Naive thymus-derived CD4-positive, alpha-beta T cell (primary cell): Measurements from ENCODE around the gene NUP188. TPM values are rescaled to one million over a fixed set of nuclear protein-coding genes. Genes with fewer than 3 reads are reported as not detected.
"Not testable (repeated sequence)": the region's sequence is repeated elsewhere in the genome, so short reads cannot be mapped to it uniquely, and the experiment has no call there.

Source experiments
- ATAC-seq: fragments of 150-1000 bp; cut with Tn5 transposase; 2 replicates; pipeline ENCODE4 v1.10.0; 2021; ENCODE audit warnings: mild to moderate bottlenecking, moderate library complexity
- CTCF ChIA-PET: fragments of 350-600 bp; sonication (Branson Sonifier 250); formaldehyde crosslinking; loops from one replicate; lab custom pipeline; 2021; ENCODE audit warnings: antibody characterized with exemption; lab: Charles Lee
- POLR2A ChIA-PET: fragments of 350-600 bp; sonication (Branson Sonifier 250); formaldehyde crosslinking; loops from one replicate; lab custom pipeline; 2021; ENCODE audit warnings: antibody characterized with exemption, inconsistent platforms; lab: Charles Lee
- DNase-seq, 9 donors: peaks; one replicate each; pipeline versions ENCODE4 v3.0.0 to v3.0.0-alpha.2; 2020 to 2022; ENCODE audit warnings: mixed read lengths in 1 of 9
- H3K27ac ChIP-seq: one replicate; pipeline ENCODE4 v1.7.0; 2013; ENCODE audit warnings: mild to moderate bottlenecking, low read depth, low read length, moderate library complexity
- H3K27me3 ChIP-seq, 2 donors: one replicate each; pipeline ENCODE4 v1.7.0; 2013; ENCODE audit warnings: low read length in 2 of 2, mild to moderate bottlenecking in 2 of 2, moderate library complexity in 2 of 2; ENCODE audit not compliant: control insufficient read depth in 2 of 2, insufficient read depth in 2 of 2
- H3K36me3 ChIP-seq, 3 experiments: 1 replicate in 2 of 3; 2 replicates in 1 of 3; pipeline ENCODE4 v1.7.0; 2013; ENCODE audit warnings: low read length in 3 of 3, mild to moderate bottlenecking in 3 of 3, moderate library complexity in 1 of 3; ENCODE audit not compliant: insufficient read depth in 3 of 3, control insufficient read depth in 2 of 3
- H3K4me1 ChIP-seq, 2 donors: one replicate each; pipeline ENCODE4 v1.7.0; 2013; ENCODE audit warnings: low read length in 2 of 2, mild to moderate bottlenecking in 2 of 2, moderate library complexity in 1 of 2; ENCODE audit not compliant: control insufficient read depth in 2 of 2, insufficient read depth in 2 of 2
- H3K4me3 ChIP-seq: 2 replicates; pipeline ENCODE4 v1.7.0; 2013; ENCODE audit warnings: mild to moderate bottlenecking, low read length
- H3K9me3 ChIP-seq, 3 experiments: 1 replicate in 2 of 3; 2 replicates in 1 of 3; pipeline ENCODE4 v1.7.0; 2013; ENCODE audit warnings: low read length in 3 of 3; ENCODE audit not compliant: control insufficient read depth in 2 of 3
- H3K27ac Mint-ChIP-seq, 9 donors: one replicate each; pipeline ENCODE4 v1.8.0; 2020 to 2022; ENCODE audit warnings: mixed read lengths in 9 of 9, mild to moderate bottlenecking in 8 of 9, moderate library complexity in 5 of 9, inconsistent platforms in 2 of 9
- H3K27me3 Mint-ChIP-seq, 5 donors: one replicate each; pipeline ENCODE4 v1.8.0; 2021 to 2022; ENCODE audit warnings: mixed read lengths in 5 of 5, mild to moderate bottlenecking in 1 of 5
- H3K36me3 Mint-ChIP-seq, 5 donors: one replicate each; pipeline ENCODE4 v1.8.0; 2020 to 2022; ENCODE audit warnings: mixed read lengths in 5 of 5, mild to moderate bottlenecking in 3 of 5, inconsistent platforms in 1 of 5
- H3K4me1 Mint-ChIP-seq, 7 donors: one replicate each; pipeline ENCODE4 v1.8.0; 2020 to 2022; ENCODE audit warnings: mixed read lengths in 7 of 7, mild to moderate bottlenecking in 3 of 7, inconsistent platforms in 1 of 7
- H3K4me3 Mint-ChIP-seq, 10 donors: one replicate each; pipeline ENCODE4 v1.8.0; 2020 to 2022; ENCODE audit warnings: mild to moderate bottlenecking in 10 of 10, mixed read lengths in 10 of 10, moderate library complexity in 6 of 10, inconsistent platforms in 2 of 10
- H3K9me3 Mint-ChIP-seq, 11 donors: one replicate each; pipeline ENCODE4 v1.8.0; 2020 to 2022; ENCODE audit warnings: mixed read lengths in 11 of 11, mild to moderate bottlenecking in 4 of 11, inconsistent platforms in 1 of 11, moderate library complexity in 1 of 11
- intact Hi-C, 2 donors: fragments of 100-400 bp; cut with micrococcal nuclease; formaldehyde crosslinking; loops; one replicate each; pipeline ENCODE4 v1.15.1; 2023
- polyA plus RNA-seq, 2 donors: library from polyadenylated mRNA; unstranded; fragments of 300-500 nt; fragmentation: Illumina TruSeq; gene quantifications; one replicate each; pipeline ENCODE4 v1.2.3, GENCODE V29; 2021
- total RNA-seq, 6 experiments: library from RNA in 5 of 6; stranded (reverse) in 5 of 6; gene quantifications; 1 replicate in 5 of 6; 2 replicates in 1 of 6; pipeline ENCODE4 v1.2.3 and lab custom pipeline; 2021 to 2026

Gene NUP188
- total and polyA plus RNA-seq, 7 experiments from 2014 or later: 24.8 to 98.7 (median 62.1) TPM

DNA sequence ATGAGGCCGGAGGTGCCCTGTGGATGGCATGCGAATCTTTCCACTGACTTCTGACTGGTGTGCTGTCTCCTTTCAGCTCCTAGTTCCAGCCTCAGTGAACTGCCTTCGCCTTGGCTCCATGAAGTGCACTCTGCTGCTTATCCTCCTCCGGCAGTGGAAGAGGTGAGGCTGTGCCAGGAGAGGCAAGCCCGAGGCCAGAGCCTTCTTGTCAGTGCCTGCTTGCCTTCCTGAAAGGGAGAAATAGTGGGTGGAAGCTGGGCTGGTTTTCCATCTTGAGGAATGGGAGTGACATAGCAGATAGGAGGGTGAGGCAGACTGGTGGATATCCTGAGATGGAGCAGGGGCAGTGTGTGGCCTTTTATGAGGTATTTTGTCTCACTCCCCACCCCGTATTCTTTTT, 51.0 kb downstream of the NUP188 start:
- peaks cover 20 to 94% (median 54%) of the 10 kb centered on the region in 3 experiments for H3K36me3 ChIP-seq
- no peaks in the 10 kb centered on the region for H3K27me3 ChIP-seq
- intact Hi-C loops: no loop called here
- peaks cover 0 to 6% of the 10 kb centered on the region in 2 donors for H3K4me1 ChIP-seq
- ChIA-PET CTCF (no interaction called here), POLR2A (interaction anchor here (0.6 kb wide), 1 partner anchor 95 kb away, joined by 3 read pairs; no protein-coding TSS in a partner anchor)
- no peak overlapping the region for H3K4me3 Mint-ChIP-seq
- no peaks in the 10 kb centered on the region for H3K27me3 Mint-ChIP-seq
- no peaks in the 10 kb centered on the region for H3K9me3 ChIP-seq
- peaks cover 0 to 1% (median 0%) of the 10 kb centered on the region in 11 donors for H3K9me3 Mint-ChIP-seq
- DNase-seq (no peak), ATAC-seq (no peak)
- no peak overlapping the region for H3K4me3 ChIP-seq
- H3K27ac ChIP-seq: no peak overlapping the region
- peak overlapping the region in 2 of 9 donors; percentile 28 to 62 for H3K27ac Mint-ChIP-seq
- peaks cover 13 to 74% (median 39%) of the 10 kb centered on the region in 5 donors for H3K36me3 Mint-ChIP-seq
- H3K4me1 Mint-ChIP-seq: peaks cover 16 to 32% (median 21%) of the 10 kb centered on the region in 7 donors

- Mint-ChIP-seq H3K36me3 (peaks cover 13 to 62% (median 39%) of the 10 kb centered on the region in 5 donors), H3K27ac (peak overlapping the region in 4 of 9 donors; percentile 44 to 79 (median 64)), H3K27me3 (no peaks in the 10 kb centered on the region), H3K9me3 (peaks cover 0 to 1% (median 0%) of the 10 kb centered on the region in 11 donors), H3K4me3 (peak overlapping the region in 1 of 10 donors; percentile 8), H3K4me1 (peaks cover 11 to 30% (median 20%) of the 10 kb centered on the region in 7 donors)
- intact Hi-C loops: no loop called here
- Histone ChIP-seq H3K27me3 (no peaks in the 10 kb centered on the region), H3K36me3 (peaks cover 15 to 88% (median 52%) of the 10 kb centered on the region in 3 experiments), H3K9me3 (no peaks in the 10 kb centered on the region), H3K4me1 (peaks cover 0 to 6% of the 10 kb centered on the region in 2 donors), H3K4me3 (no peak overlapping the region), H3K27ac (peak overlapping the region; percentile 12)
- POLR2A ChIA-PET: interaction anchor here (0.5 kb wide), 1 partner anchor 56 kb away, joined by 3 read pairs; no protein-coding TSS in a partner anchor
- no peak for DNase-seq
- ATAC-seq: no peak
- CTCF ChIA-PET: interaction anchor here (0.6 kb wide), 1 partner anchor 182 kb away, joined by 5 read pairs; no protein-coding TSS in a partner anchor
Observed at GRCh38 chr9:128999581-129000206, 52.2 kb downstream of the NUP188 start.

DNA sequence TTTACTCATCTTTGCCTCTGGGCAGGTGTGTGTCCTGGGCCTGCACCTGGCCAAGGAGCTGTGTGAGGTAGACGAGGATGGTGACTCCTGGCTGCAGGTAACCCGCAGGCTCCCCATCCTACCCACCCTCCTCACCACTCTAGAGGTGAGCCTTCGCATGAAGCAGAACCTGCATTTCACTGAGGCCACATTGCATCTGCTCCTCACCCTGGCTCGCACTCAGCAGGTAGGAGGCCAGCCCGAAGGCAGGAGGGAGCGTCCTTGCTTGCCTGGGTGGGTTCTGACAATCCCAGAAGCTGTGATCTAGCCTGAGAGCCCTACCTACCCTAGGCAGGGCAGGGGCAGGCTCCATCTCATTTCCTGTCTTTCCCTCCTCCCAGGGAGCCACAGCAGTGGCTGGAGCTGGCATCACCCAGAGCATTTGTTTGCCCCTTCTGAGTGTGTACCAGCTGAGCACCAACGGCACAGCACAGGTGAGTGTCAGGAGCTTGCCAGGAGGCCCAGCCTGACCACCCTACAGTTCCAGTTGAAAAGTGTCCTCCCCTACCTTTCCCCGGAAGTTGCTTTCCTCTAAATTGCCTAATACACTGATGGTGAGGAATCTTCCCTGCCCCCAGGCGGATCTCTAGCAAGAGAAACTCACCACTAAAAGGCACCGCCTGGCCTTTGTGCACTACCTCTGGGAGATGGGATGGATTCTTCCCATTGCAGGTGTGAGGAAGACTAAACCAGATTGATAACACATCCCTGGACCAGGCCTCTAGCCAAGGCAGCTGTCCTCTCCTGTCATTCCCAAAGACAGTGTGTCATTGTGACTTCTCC, 54.2 kb downstream of the NUP188 start:
- no peaks in the 10 kb centered on the region for H3K27me3 Mint-ChIP-seq
- no peak for ATAC-seq
- Histone ChIP-seq H3K27ac (peak overlapping the region; percentile 30), H3K4me1 (no peaks in the 10 kb centered on the region), H3K36me3 (peaks cover 9 to 89% (median 36%) of the 10 kb centered on the region in 3 experiments), H3K4me3 (no peak overlapping the region), H3K9me3 (no peaks in the 10 kb centered on the region), H3K27me3 (no peaks in the 10 kb centered on the region)
- H3K27ac Mint-ChIP-seq: peak overlapping the region in 5 of 9 donors; percentile 13 to 85 (median 48)
- H3K9me3 Mint-ChIP-seq: peaks cover 0 to 1% (median 0%) of the 10 kb centered on the region in 11 donors
- intact Hi-C loops: no loop called here
- ChIA-PET POLR2A (interaction anchor here (0.7 kb wide), 1 partner anchor 229 kb away, joined by 3 read pairs; no protein-coding TSS in a partner anchor), CTCF (no interaction called here)
- H3K4me1 Mint-ChIP-seq: peaks cover 0 to 12% (median 4%) of the 10 kb centered on the region in 7 donors
- no peak for DNase-seq
- peaks cover 6 to 58% (median 32%) of the 10 kb centered on the region in 5 donors for H3K36me3 Mint-ChIP-seq
- H3K4me3 Mint-ChIP-seq: no peak overlapping the region

DNA sequence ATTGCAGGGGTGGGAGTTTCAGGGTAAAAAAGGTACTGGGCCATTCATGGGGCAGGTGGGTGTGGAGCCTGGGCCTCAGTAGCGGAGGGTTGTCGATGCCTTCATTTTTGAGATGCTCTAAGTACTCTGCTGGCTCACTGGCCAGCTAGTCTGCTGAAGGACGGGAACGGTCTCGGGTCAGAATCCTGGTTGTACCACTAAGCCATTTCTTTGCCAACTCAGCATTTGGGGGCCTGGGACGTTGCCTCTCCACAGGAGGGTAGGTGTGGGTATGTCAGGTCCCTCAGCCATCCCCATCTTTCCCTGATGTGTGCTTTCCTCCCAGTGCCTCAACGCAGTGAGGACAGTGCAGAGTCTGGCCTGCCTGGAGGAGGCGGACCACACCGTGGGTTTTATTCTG, 55.5 kb downstream of the NUP188 start:
- H3K4me3 ChIP-seq: no peak overlapping the region
- ChIA-PET CTCF (no interaction called here), POLR2A (interaction anchor here (0.5 to 0.8 kb wide), 3 partner anchors 29 to 937 kb away, joined by 3 to 5 read pairs (median 3); no protein-coding TSS in a partner anchor)
- peaks cover 9 to 91% (median 29%) of the 10 kb centered on the region in 3 experiments for H3K36me3 ChIP-seq
- H3K27me3 Mint-ChIP-seq: no peaks in the 10 kb centered on the region
- H3K9me3 Mint-ChIP-seq: peaks cover 0 to 1% (median 0%) of the 10 kb centered on the region in 11 donors
- no peaks in the 10 kb centered on the region for H3K9me3 ChIP-seq
- peaks cover 0 to 11% (median 0%) of the 10 kb centered on the region in 7 donors for H3K4me1 Mint-ChIP-seq
- DNase-seq (no peak), ATAC-seq (no peak)
- intact Hi-C loops: no loop called here
- H3K4me3 Mint-ChIP-seq: no peak overlapping the region
- H3K27me3 ChIP-seq: no peaks in the 10 kb centered on the region
- no peaks in the 10 kb centered on the region for H3K4me1 ChIP-seq
- peak overlapping the region in 2 of 9 donors; percentile 15 to 46 for H3K27ac Mint-ChIP-seq
- H3K27ac ChIP-seq: no peak overlapping the region
- peaks cover 0 to 53% (median 24%) of the 10 kb centered on the region in 5 donors for H3K36me3 Mint-ChIP-seq

GRCh38 chr9:129004173-129004572, 56.7 kb downstream of the NUP188 start:
- H3K27ac Mint-ChIP-seq, H3K9me3 ChIP-seq, H3K4me3 ChIP-seq, H3K4me1 ChIP-seq, H3K9me3 Mint-ChIP-seq, intact Hi-C loops, H3K4me3 Mint-ChIP-seq, ATAC-seq, H3K27me3 Mint-ChIP-seq, H3K27ac ChIP-seq, H3K27me3 ChIP-seq, DNase-seq: not testable (repeated sequence)
- ChIA-PET POLR2A (interaction anchor here (0.7 kb wide), 1 partner anchor 15 kb away, joined by 4 read pairs; no protein-coding TSS in a partner anchor), CTCF (interaction anchor here (1.1 kb wide), 1 partner anchor 9 kb away, joined by 3 read pairs; no protein-coding TSS in a partner anchor)
- H3K4me1 Mint-ChIP-seq: peaks cover 0 to 11% (median 0%) of the 10 kb centered on the region in 7 donors
- H3K36me3 ChIP-seq: peaks cover 9 to 91% (median 27%) of the 10 kb centered on the region in 3 experiments
- H3K36me3 Mint-ChIP-seq: peaks cover 0 to 43% (median 24%) of the 10 kb centered on the region in 5 donors

- no peaks in the 10 kb centered on the region for H3K4me1 ChIP-seq
- ATAC-seq (no peak), DNase-seq (no peak)
- no peaks in the 10 kb centered on the region for H3K9me3 Mint-ChIP-seq
- H3K9me3 ChIP-seq: no peaks in the 10 kb centered on the region
- H3K4me1 Mint-ChIP-seq: peaks cover 0 to 4% (median 0%) of the 10 kb centered on the region in 7 donors
- H3K36me3 Mint-ChIP-seq: peaks cover 0 to 35% (median 18%) of the 10 kb centered on the region in 5 donors
- ChIA-PET POLR2A (interaction anchor here (0.6 kb wide), 1 partner anchor 103 kb away, joined by 3 read pairs; no protein-coding TSS in a partner anchor), CTCF (interaction anchor here (0.6 to 1.1 kb wide), 2 partner anchors 11 to 803 kb away, joined by 3 read pairs; no protein-coding TSS in a partner anchor)
- H3K4me3 Mint-ChIP-seq: no peak overlapping the region
- H3K27ac ChIP-seq: no peak overlapping the region
- H3K36me3 ChIP-seq: peaks cover 9 to 91% (median 17%) of the 10 kb centered on the region in 3 experiments
- no peaks in the 10 kb centered on the region for H3K27me3 Mint-ChIP-seq
- intact Hi-C loops: no loop called here
- no peak overlapping the region for H3K4me3 ChIP-seq
- H3K27ac Mint-ChIP-seq: peak overlapping the region in 6 of 9 donors; percentile 33 to 82 (median 54)
- no peaks in the 10 kb centered on the region for H3K27me3 ChIP-seq
Observed at GRCh38 chr9:129005336-129005997, 58.0 kb downstream of the NUP188 start.
